ENCODE measurements around the gene PTN. TPM values are rescaled to one million over a fixed set of nuclear protein-coding genes. Genes with fewer than 3 reads are reported as not detected.

PTN gene
- total RNA-seq, 2 experiments from 2014 or later, result not detected

- POLR2A ChIA-PET, result no interaction called here
- Mint-ChIP-seq H3K4me1 (ENCODE audit: low read depth) (no peaks in the 10 kb centered on the region), H3K27me3 (no peaks in the 10 kb centered on the region), H3K27ac (no peak overlapping the region), H3K9me3 (no peaks in the 10 kb centered on the region), H3K36me3 (ENCODE audit: low read depth) (no peaks in the 10 kb centered on the region), H3K4me3 (no peak overlapping the region)
- CTCF ChIA-PET, result no interaction called here
- intact Hi-C loops (cut with micrococcal nuclease), result no loop called here
- no peak for TF ChIP-seq CTCF (IDR thresholded peaks at IDR 0.05)
- DNase-seq, result no peak
- no peak for ATAC-seq
These were observed 41.5 kb downstream of the PTN start for GRCh38 chr7:137302081-137302480.

GRCh38 chr7:137298464-137298794 lies 45.1 kb downstream of the PTN start:
- H3K9me3 Mint-ChIP-seq, result no peaks in the 10 kb centered on the region
- H3K4me1 Mint-ChIP-seq (ENCODE audit: low read depth), result no peaks in the 10 kb centered on the region
- ATAC-seq, result no peak
- H3K27me3 Mint-ChIP-seq, result no peaks in the 10 kb centered on the region
- no peaks in the 10 kb centered on the region for H3K36me3 Mint-ChIP-seq (ENCODE audit: low read depth)
- CTCF ChIA-PET, result interaction anchor here (1.2 to 2.0 kb wide), 2 partner anchors 9 to 10 kb away, joined by 3 to 6 read pairs; no protein-coding TSS in a partner anchor
- intact Hi-C loops (cut with micrococcal nuclease), result no loop called here
- POLR2A ChIA-PET, result no interaction called here
- H3K4me3 Mint-ChIP-seq, result no peak overlapping the region
- H3K27ac Mint-ChIP-seq, result no peak overlapping the region
- no peak for TF ChIP-seq CTCF (IDR thresholded peaks at IDR 0.05)
- no peak for DNase-seq

GRCh38 chr7:137297551-137298463 lies 45.7 kb downstream of the PTN start:
- CTCF ChIA-PET, result interaction anchor here (1.2 to 2.0 kb wide), 2 partner anchors 9 to 10 kb away, joined by 3 to 6 read pairs; no protein-coding TSS in a partner anchor

GRCh38 chr7:137296576-137296975 lies 47.0 kb downstream of the PTN start:
- Mint-ChIP-seq H3K4me1 (ENCODE audit: low read depth) (no peaks in the 10 kb centered on the region), H3K27me3 (no peaks in the 10 kb centered on the region), H3K9me3 (peaks cover 2% of the 10 kb centered on the region), H3K27ac (no peak overlapping the region), H3K36me3 (ENCODE audit: low read depth) (no peaks in the 10 kb centered on the region), H3K4me3 (no peak overlapping the region)
- intact Hi-C loops (cut with micrococcal nuclease), result no loop called here
- ATAC-seq, result no peak
- DNase-seq, result no peak
- ChIA-PET CTCF (interaction anchor here (2.0 kb wide), 1 partner anchor 8 kb away, joined by 6 read pairs; no protein-coding TSS in a partner anchor), POLR2A (no interaction called here)
- TF ChIP-seq CTCF (IDR thresholded peaks at IDR 0.05), result no peak

More at GRCh38 chr7:137297551-137298463, 45.7 kb downstream of the PTN start:
- DNase-seq (no peak), ATAC-seq (no peak)
- Mint-ChIP-seq H3K4me1 (ENCODE audit: low read depth) (no peaks in the 10 kb centered on the region), H3K27me3 (no peaks in the 10 kb centered on the region), H3K36me3 (ENCODE audit: low read depth) (no peaks in the 10 kb centered on the region), H3K27ac (no peak overlapping the region), H3K9me3 (no peaks in the 10 kb centered on the region), H3K4me3 (no peak overlapping the region)
- no peak for TF ChIP-seq CTCF (IDR thresholded peaks at IDR 0.05)
- POLR2A ChIA-PET, result no interaction called here
- intact Hi-C loops (cut with micrococcal nuclease), result no loop called here

- DNase-seq, result no peak
- no peaks in the 10 kb centered on the region for H3K36me3 Mint-ChIP-seq (ENCODE audit: low read depth)
- H3K4me1 Mint-ChIP-seq (ENCODE audit: low read depth), result no peaks in the 10 kb centered on the region
- peaks cover 2% of the 10 kb centered on the region for H3K9me3 Mint-ChIP-seq
- ChIA-PET POLR2A (no interaction called here), CTCF (no interaction called here)
- no peak for TF ChIP-seq CTCF (IDR thresholded peaks at IDR 0.05)
- ATAC-seq, result no peak
- H3K27ac Mint-ChIP-seq, result no peak overlapping the region
- intact Hi-C loops (cut with micrococcal nuclease), result no loop called here
- no peak overlapping the region for H3K4me3 Mint-ChIP-seq
- no peaks in the 10 kb centered on the region for H3K27me3 Mint-ChIP-seq
These were observed 47.7 kb downstream of the PTN start for GRCh38 chr7:137295739-137296324.

Data from activated CD8-positive, alpha-beta T cell treated with anti-CD3 and anti-CD28 coated beads for 36 hours (primary cell).